ENCODE results near the gene MYH10. TPM values are rescaled to one million over a fixed set of nuclear protein-coding genes. Genes with fewer than 3 reads are reported as not detected.

The MYH10 gene
- total RNA-seq, 1 experiment from 2014 or later = 1.6 TPM

GRCh38 chr17:8479431-8479947, 151.0 kb downstream of the MYH10 start:
- Histone ChIP-seq H3F3A (ENCODE audit: insufficient read depth, low read depth) (no peaks in the 10 kb centered on the region), H3K4me1 (replicated peaks; ENCODE audit: insufficient read depth) (no peaks in the 10 kb centered on the region), H2AFZ (no peak overlapping the region), H3K4me2 (no peak overlapping the region), H3K36me3 (ENCODE audit: low read depth) (no peaks in the 10 kb centered on the region), H3K79me2 (ENCODE audit: low read depth) (no peaks in the 10 kb centered on the region), H3K4me3 (no peak overlapping the region), H3K9me3 (ENCODE audit: insufficient read depth, low read depth) (no peaks in the 10 kb centered on the region), H3K27ac (no peak overlapping the region), H3K9me2 (ENCODE audit: insufficient read depth) (no peaks in the 10 kb centered on the region), H3K27me3 (ENCODE audit: insufficient read depth, low read depth) (no peaks in the 10 kb centered on the region), H4K20me1 (ENCODE audit: insufficient read depth) (no peaks in the 10 kb centered on the region)
- BruUV-seq (replicated peaks) = no TSS peak
- ChIA-PET CTCF (no interaction called here), POLR2A (ENCODE audit: unreplicated experiment) (no interaction called here)
- TF ChIP-seq, protein P1, sequence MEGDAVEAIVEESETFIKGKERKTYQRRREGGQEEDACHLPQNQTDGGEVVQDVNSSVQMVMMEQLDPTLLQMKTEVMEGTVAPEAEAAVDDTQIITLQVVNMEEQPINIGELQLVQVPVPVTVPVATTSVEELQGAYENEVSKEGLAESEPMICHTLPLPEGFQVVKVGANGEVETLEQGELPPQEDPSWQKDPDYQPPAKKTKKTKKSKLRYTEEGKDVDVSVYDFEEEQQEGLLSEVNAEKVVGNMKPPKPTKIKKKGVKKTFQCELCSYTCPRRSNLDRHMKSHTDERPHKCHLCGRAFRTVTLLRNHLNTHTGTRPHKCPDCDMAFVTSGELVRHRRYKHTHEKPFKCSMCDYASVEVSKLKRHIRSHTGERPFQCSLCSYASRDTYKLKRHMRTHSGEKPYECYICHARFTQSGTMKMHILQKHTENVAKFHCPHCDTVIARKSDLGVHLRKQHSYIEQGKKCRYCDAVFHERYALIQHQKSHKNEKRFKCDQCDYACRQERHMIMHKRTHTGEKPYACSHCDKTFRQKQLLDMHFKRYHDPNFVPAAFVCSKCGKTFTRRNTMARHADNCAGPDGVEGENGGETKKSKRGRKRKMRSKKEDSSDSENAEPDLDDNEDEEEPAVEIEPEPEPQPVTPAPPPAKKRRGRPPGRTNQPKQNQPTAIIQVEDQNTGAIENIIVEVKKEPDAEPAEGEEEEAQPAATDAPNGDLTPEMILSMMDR (conservative IDR thresholded peaks at IDR 0.05) = no peak
- TF ChIP-seq EZH2 (IDR thresholded peaks at IDR 0.05; ENCODE audit: low read depth) = no peak
- intact Hi-C loops (cut with micrococcal nuclease; ENCODE audit: unreplicated experiment) = no loop called here
- no peak for DNase-seq

DNA sequence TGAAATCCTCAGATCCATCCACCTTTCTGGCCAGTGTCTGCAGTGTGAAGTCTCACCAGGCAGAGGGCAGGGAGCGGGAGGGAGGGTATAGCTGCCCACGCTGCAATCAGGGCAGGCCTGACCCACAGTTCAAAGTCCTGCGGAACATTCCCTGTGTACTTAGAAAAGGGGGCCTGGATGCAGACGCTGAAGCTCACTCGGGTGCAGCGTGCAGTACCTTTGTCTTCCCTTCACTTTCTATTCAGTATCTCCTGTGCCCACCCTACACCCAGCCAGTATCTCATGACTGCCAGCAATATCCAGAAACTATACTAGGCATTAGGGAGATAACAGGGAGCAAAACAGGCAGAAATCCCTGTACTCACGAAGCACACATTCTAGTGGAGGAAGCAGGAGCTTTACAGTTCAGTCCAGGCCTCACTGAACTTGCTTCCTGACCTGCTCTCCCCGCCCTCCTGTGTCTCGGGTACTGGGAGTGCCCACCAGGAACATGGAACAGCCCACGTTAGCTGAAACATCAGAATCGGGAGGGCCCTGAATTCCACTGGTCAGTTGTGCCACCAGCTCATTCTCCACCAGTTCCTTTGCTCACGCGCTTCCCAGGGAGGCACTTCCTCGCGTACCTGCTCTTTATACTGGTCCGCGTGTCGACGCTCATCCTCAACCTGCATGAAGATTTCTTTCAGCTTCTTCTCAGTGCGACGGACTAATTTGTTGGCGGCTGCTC, 152.6 kb downstream of the MYH10 start:
- no peaks in the 10 kb centered on the region for H3K79me2 ChIP-seq (ENCODE audit: low read depth)
- H3F3A ChIP-seq (ENCODE audit: insufficient read depth, low read depth) = no peaks in the 10 kb centered on the region
- H3K4me3 ChIP-seq = no peak overlapping the region
- H3K27me3 ChIP-seq (ENCODE audit: insufficient read depth, low read depth) = no peaks in the 10 kb centered on the region
- H3K27ac ChIP-seq = no peak overlapping the region
- no peaks in the 10 kb centered on the region for H4K20me1 ChIP-seq (ENCODE audit: insufficient read depth)
- TF ChIP-seq, protein P1 (conservative IDR thresholded peaks at IDR 0.05) = no peak
- TF ChIP-seq EZH2 (IDR thresholded peaks at IDR 0.05; ENCODE audit: low read depth) = no peak
- H3K9me3 ChIP-seq (ENCODE audit: insufficient read depth, low read depth) = no peaks in the 10 kb centered on the region
- ChIA-PET CTCF (no interaction called here), POLR2A (ENCODE audit: unreplicated experiment) (no interaction called here)
- BruUV-seq (replicated peaks) = no TSS peak
- no peaks in the 10 kb centered on the region for H3K9me2 ChIP-seq (ENCODE audit: insufficient read depth)
- no peaks in the 10 kb centered on the region for H3K4me1 ChIP-seq (replicated peaks; ENCODE audit: insufficient read depth)
- DNase-seq = no peak
- H2AFZ ChIP-seq = no peak overlapping the region
- intact Hi-C loops (cut with micrococcal nuclease; ENCODE audit: unreplicated experiment) = no loop called here
- H3K36me3 ChIP-seq (ENCODE audit: low read depth) = no peaks in the 10 kb centered on the region
- H3K4me2 ChIP-seq = no peak overlapping the region

DNA sequence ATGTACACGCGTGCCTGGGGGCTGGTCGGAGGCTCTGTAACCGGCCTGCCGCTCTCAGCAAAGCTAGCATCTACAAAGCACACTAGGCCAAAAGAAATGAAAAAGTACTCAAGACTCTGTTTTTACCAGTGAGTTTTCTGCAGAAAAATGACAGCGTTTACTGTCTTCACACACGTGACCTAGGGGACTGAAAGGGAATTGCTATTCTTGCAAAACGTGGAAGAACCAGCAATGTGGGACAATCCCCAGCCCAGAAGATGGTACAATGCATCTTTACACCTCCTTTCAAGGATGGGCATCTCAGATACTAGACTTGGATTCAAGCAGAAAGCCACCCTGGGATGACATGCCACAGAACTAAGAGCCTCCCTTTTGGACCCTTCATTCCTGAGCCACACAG, 153.4 kb downstream of the MYH10 start:
- no peaks in the 10 kb centered on the region for H3F3A ChIP-seq (ENCODE audit: insufficient read depth, low read depth)
- H3K4me2 ChIP-seq = no peak overlapping the region
- no peak for DNase-seq
- intact Hi-C loops (cut with micrococcal nuclease; ENCODE audit: unreplicated experiment) = no loop called here
- no peaks in the 10 kb centered on the region for H3K9me3 ChIP-seq (ENCODE audit: insufficient read depth, low read depth)
- H3K27ac ChIP-seq = no peak overlapping the region
- H3K36me3 ChIP-seq (ENCODE audit: low read depth) = no peaks in the 10 kb centered on the region
- no TSS peak for BruUV-seq (replicated peaks)
- no peaks in the 10 kb centered on the region for H4K20me1 ChIP-seq (ENCODE audit: insufficient read depth)
- ChIA-PET CTCF (no interaction called here), POLR2A (ENCODE audit: unreplicated experiment) (no interaction called here)
- H3K4me3 ChIP-seq = no peak overlapping the region
- no peak overlapping the region for H2AFZ ChIP-seq
- H3K27me3 ChIP-seq (ENCODE audit: insufficient read depth, low read depth) = no peaks in the 10 kb centered on the region
- H3K9me2 ChIP-seq (ENCODE audit: insufficient read depth) = no peaks in the 10 kb centered on the region
- H3K4me1 ChIP-seq (replicated peaks; ENCODE audit: insufficient read depth) = no peaks in the 10 kb centered on the region
- TF ChIP-seq EZH2 (IDR thresholded peaks at IDR 0.05; ENCODE audit: low read depth) = no peak
- TF ChIP-seq, protein P1 (conservative IDR thresholded peaks at IDR 0.05) = no peak
- no peaks in the 10 kb centered on the region for H3K79me2 ChIP-seq (ENCODE audit: low read depth)

All from PC-9 (cell line).